HG02623 (cell line): ENCODE measurements around the gene SRGN.
"Not testable (repeated sequence)": the region's sequence is repeated elsewhere in the genome, so short reads cannot be mapped to it uniquely, and the experiment has no call there.

Experiments
- ATAC-seq: cut with Tn5 transposase; IDR thresholded peaks from one replicate; pipeline ENCODE4 v1.9.1; 2021; ENCODE audit warnings: moderate library complexity; ENCODE audit not compliant: unreplicated experiment

Gene SRGN

GRCh38 chr10:69125554-69125953 is 37.7 kb downstream of the SRGN start:
- no peak for ATAC-seq

DNA sequence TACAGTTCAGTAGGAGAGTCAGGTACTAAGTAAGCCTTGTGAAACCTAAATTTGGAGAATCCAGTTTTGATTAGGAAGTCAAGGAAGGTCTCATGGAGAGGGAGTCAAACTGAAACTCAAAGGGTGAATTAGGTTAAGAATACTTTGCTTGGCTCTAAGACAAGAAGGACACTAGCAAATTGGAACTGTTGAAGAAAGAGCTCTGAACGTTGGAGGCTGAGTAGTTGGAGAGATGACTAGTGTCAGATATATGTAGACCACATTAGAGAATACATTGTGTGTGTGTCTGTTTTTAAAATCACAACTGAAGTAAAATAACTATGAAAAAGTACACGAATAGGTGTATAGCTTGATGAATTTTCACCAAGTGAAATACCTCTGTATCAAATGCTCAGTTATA is 42.3 kb downstream of the SRGN start:
- ATAC-seq: no peak

- ATAC-seq: no peak
Observed at GRCh38 chr10:69139961-69140360, 52.1 kb downstream of the SRGN start.

DNA sequence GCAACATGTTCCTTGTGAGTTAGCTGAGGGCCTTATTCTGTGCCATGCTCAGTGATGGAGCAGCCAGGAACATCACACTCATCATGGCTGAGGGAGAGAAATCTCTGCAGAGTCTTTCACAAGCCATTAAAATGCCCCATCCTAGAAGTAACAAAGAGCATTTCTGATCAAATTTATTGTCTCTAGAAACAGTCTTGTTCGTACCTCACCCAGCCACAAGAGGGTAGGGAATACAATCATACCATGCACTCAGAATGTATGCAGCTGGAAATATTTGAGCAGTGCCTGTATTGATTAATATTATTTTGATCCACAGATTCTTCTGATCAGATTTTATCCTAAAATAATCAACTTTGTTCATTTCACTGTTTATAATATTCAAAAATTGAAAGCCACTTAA is 53.4 kb downstream of the SRGN start:
- ATAC-seq: no peak

- ATAC-seq: not testable (repeated sequence)
Observed at GRCh38 chr10:69142074-69142473, 54.2 kb downstream of the SRGN start.

- ATAC-seq: no peak
Observed at GRCh38 chr10:69142983-69143382, 55.1 kb downstream of the SRGN start.

GRCh38 chr10:69145329-69145728 is 57.4 kb downstream of the SRGN start:
- no peak for ATAC-seq

DNA sequence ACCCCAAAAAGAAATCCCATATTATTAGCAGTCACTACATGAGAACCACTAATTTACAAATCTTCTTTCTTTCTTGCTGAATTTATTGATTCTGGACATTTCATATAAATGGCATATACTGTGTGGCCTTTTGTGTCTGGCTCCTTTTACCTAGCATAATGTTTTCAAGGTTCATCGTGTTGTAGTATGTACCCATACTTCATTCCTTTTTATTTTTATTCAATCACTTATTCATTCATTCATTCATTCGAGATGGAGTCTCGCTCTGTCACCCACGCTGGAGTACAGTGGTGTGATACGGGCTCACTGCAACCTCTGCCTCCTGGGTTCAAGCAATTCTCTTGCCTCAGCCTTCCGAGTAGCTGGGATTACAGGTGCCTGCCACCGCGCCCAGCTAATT is 58.0 kb downstream of the SRGN start:
- ATAC-seq: no peak

GRCh38 chr10:69146759-69147158 is 58.9 kb downstream of the SRGN start:
- no peak for ATAC-seq

DNA sequence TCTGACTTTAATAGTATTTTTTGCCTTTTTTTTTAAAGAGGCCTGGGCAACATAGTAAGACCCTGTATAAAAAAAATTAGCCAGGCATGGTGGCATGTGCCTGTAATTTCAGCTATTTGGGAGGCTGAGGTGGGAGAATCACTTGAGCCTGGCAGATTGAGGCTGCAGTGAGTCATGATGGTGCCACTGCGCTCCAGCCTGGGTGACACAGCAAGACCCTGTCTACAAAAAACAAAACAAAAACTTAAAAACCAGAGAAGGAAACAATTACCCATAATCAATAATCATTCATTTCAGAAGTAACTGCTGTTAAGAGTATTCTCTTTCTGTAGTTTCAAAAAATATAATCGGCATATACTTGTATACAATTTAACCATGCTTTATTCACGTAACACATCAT is 64.1 kb downstream of the SRGN start:
- no peak for ATAC-seq

DNA sequence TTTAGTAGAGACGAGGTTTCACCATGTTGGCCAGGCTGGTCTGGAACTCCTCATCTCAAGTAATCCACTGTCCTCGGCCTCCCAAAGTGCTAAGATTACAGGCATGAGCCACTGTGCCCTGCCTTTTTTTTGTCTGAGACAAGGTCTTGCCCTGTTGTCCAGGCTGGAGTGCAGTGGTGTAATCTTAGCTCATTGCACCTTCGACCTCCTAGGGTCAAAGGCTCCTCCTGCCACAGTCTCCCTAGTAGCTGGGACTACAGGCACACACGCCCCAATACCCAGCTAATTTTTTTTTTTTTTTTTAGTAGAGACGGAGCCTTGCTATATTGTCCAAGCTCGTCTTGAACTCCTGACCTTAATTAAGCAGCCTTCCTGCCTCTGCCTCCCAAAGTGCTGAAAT is 65.3 kb downstream of the SRGN start:
- ATAC-seq: no peak
